ENCODE measurements around the gene ADAMTS19.

The ADAMTS19 gene

DNA sequence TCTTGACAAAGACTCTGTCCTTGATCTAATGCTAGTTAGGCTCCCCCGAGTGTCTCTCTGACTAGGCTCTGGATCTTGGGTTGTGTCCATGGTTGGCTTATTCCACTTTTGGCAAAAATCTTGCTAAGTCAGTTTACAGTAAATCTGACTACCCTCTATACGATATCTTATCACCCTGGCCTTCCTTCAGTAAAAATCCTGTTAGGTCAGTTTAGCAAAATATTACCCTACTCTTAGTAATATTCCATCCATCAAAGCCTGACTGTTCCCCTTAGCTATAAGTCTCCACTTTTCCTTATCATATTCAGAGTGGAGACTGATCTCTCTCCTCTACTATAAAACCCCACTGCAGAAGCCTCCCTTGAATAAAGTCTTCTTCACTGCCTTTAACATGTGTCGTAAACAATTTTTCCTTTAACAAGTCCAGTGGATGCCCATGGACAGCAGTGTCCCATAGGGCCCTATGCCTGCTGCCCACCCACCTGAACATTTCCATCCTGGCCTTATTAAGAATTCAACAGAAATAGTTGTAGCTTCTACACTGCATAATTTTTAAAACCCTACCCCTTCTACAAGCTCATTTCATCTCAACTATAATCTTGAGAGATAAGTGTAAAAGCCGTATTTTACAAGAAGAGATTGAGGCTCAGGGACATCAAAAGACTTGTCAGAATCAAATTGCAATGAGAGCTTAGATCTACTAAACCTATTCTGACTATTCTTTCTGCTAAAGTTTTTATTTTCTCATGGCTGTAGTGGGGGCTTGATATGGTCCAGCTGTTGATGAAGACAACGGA, 310.1 kb downstream of the ADAMTS19 start:
- DNase-seq: no peak

DNA sequence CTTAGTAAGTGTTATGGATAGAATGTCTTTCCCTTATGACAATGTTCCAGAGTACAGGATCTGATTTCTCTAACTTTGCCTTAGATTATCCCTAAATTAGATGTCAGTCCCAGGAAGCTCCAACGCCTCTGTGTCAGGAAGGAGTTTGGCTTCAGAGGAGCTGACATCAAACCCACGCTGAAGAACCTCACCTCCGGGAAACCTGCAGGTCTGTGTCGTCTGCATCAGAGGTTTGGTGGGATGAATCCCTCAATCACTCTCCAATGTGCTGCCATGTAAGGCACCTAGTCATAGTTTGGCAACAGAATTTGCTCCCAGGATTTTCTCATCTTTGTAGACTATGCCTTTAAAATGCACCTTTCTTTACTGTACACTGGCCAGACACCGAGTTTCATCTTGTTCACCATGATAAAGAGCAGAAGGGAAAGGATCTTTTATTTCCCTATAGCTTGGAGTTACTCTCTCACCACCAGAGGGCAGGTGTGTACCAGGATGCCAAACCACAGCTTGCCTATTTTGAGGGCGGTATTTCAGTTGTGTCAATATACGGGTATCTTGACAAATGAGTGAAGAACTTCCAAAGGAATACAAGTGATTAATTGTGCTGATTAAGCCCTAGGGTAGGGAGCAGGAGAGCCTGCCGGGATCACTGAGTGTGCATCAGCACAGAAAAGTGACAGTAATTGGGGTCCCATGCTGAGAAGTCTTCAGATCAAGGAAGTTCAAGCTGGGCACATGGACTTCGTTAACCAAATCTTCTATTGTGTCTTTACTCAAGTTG, 311.1 kb downstream of the ADAMTS19 start:
- DNase-seq: peak; percentile 68

DNA sequence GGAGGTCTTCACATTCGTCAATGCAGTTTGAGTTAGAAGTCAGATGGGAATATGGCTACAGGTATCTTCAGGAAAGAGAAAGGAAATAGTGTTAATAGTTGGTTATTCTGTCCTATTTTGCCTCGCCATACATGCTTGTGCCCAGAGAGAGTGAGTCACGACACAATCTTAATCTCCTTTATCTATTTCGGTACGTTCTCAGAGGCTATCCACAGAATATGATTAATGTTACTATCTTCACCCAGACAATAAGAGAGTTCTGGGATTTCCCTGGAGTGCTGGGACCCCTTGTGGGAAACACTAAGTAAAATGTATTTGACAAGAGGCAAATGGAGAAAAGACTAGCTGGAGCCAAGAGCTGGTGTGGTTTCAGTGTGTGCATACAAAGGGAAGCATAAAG, 313.3 kb downstream of the ADAMTS19 start:
- no peak for DNase-seq

DNA sequence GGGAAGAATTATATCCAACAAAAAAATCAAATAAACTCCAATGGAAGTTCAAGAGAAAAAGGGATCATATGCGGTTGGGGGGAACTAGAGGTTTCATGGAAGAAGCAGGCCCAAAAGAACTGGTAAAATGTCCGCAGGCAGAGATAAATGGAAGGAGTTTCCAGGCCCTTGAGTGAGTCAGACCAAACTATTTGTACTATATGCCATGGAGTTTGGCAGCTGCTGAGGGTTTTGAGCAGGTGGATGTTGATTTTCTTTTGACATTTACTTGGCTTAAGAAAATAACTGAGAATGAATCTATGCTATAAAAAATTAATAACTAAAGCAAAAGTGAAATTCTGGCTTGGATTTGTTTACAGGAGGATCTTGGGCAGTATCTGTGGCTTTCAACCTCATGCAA, 321.5 kb downstream of the ADAMTS19 start:
- no peak for DNase-seq
